Fibroblast of lung (primary cell): ENCODE results near the gene SCN4A. TPM values are rescaled to one million over a fixed set of nuclear protein-coding genes. Genes with fewer than 3 reads are reported as not detected.

Experiments
- DNase-seq, 2 donors: peaks; one replicate each; pipeline versions ENCODE4 v3.0.0 to v3.0.0-alpha.2; 2010; ENCODE audit warnings: low read depth in 2 of 2
- H2AFZ ChIP-seq: 2 replicates; pipeline ENCODE4 v1.5.1; 2012; ENCODE audit warnings: low read length, control low read depth, inconsistent platforms
- H3K27ac ChIP-seq: 2 replicates; pipeline ENCODE4 v1.5.1; 2011; ENCODE audit warnings: low read length, control low read depth; ENCODE audit not compliant: insufficient read depth
- H3K27me3 ChIP-seq: 2 replicates; pipeline ENCODE4 v1.5.1; 2011; ENCODE audit warnings: mild to moderate bottlenecking, low read length; ENCODE audit not compliant: control insufficient read depth, insufficient read depth
- H3K36me3 ChIP-seq: 2 replicates; pipeline ENCODE4 v1.5.1; 2011; ENCODE audit warnings: low read length; ENCODE audit not compliant: control insufficient read depth, insufficient read depth
- H3K4me1 ChIP-seq: 2 replicates; pipeline ENCODE4 v1.5.1; 2011; ENCODE audit warnings: low read length; ENCODE audit not compliant: control insufficient read depth, insufficient read depth; ENCODE audit errors: extremely low read depth
- H3K4me2 ChIP-seq: 2 replicates; pipeline ENCODE4 v1.5.1; 2011; ENCODE audit warnings: low read length, control low read depth; ENCODE audit not compliant: insufficient read depth; ENCODE audit errors: extremely low read depth
- H3K4me3 ChIP-seq, 4 experiments: fragments of 200-600 bp in 1 of 4; sonication (generic) in 1 of 4; replicated peaks in 1 of 4; 2 replicates each; pipeline ENCODE4 v1.5.1; 2011 to 2016; ENCODE audit warnings: low read length in 4 of 4, low read depth in 3 of 4, mild to moderate bottlenecking in 3 of 4, control low read depth in 2 of 4, inconsistent platforms in 1 of 4, mixed read lengths in 1 of 4; ENCODE audit not compliant: insufficient read depth in 1 of 4; ENCODE audit errors: control extremely low read depth in 1 of 4
- H3K79me2 ChIP-seq: 2 replicates; pipeline ENCODE4 v1.5.1; 2012; ENCODE audit warnings: mild to moderate bottlenecking, low read length, inconsistent platforms; ENCODE audit not compliant: control insufficient read depth, insufficient read depth
- H3K9ac ChIP-seq: 2 replicates; pipeline ENCODE4 v1.5.1; 2011; ENCODE audit warnings: mild to moderate bottlenecking, low read length, control low read depth; ENCODE audit not compliant: insufficient read depth
- H3K9me3 ChIP-seq: 2 replicates; pipeline ENCODE4 v1.5.1; 2012; ENCODE audit warnings: low read depth, low read length; ENCODE audit not compliant: control insufficient read depth, insufficient read depth
- H4K20me1 ChIP-seq: 2 replicates; pipeline ENCODE4 v1.5.1; 2011; ENCODE audit warnings: low read length; ENCODE audit not compliant: control insufficient read depth, insufficient read depth; ENCODE audit errors: extremely low read depth
- EZH2 ChIP-seq: IDR thresholded peaks from 2 replicates; pipeline ENCODE4 v1.5.1; 2012; ENCODE audit warnings: low read length, control low read depth, mild to moderate bottlenecking; ENCODE audit errors: missing control alignments
- polyA plus RNA-seq, 2 donors: library from polyadenylated mRNA; depleted of rRNA in 1 of 2; stranded (reverse) in 1 of 2; unstranded in 1 of 2; fragments of >200 nt; gene quantifications; 2 replicates each; pipeline ENCODE4 v1.2.1, GENCODE V29; 2011 to 2012; ENCODE audit warnings: missing spikeins in 1 of 2
- total RNA-seq: library from RNA; depleted of rRNA; stranded (reverse); fragments of >200 nt; gene quantifications from 2 replicates; pipeline ENCODE4 v1.2.1, GENCODE V29; 2014
- TF ChIP-seq, protein P1 (sequence below), 2 donors: IDR thresholded peaks in 1 of 2; conservative IDR thresholded peaks in 1 of 2; 1 replicate in 1 of 2; 2 replicates in 1 of 2; pipeline ENCODE4 v1.5.1; 2011 to 2012; ENCODE audit warnings: low read length in 2 of 2, control low read depth in 1 of 2, inconsistent platforms in 1 of 2, low read depth in 1 of 2, mild to moderate bottlenecking in 1 of 2

SCN4A gene
- total and polyA plus RNA-seq, 2 donors (not counting 1 experiment from before 2014, with no cell fraction given): 0.83 TPM; not detected in 1

DNA sequence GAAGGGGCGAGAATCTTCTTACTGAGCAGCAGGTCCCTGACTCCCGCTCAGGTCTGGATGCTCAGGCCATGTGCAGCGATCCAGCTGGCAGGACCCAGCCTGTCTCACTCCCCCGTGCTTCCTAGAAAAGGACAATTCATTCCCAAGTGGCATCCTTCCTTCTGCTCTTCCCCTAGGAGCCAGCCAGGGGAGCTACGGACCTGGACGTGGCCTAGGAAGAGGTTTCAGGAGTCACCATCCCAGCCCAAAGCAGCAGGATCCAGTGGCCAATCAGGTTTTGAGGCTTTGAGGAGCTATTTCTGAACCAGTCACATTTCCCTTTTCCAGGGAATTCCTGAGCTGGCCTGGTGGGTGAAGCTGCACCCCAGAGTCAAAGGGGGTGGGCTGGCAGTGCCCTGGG, 32.8 kb downstream of the SCN4A start:
- Histone ChIP-seq H3K36me3 (no peaks in the 10 kb centered on the region), H3K9ac (no peak overlapping the region), H3K4me1 (no peaks in the 10 kb centered on the region), H3K27ac (no peak overlapping the region), H3K27me3 (peaks cover 6% of the 10 kb centered on the region), H3K4me3 (no peak overlapping the region), H3K9me3 (no peaks in the 10 kb centered on the region), H2AFZ (no peak overlapping the region), H3K4me2 (no peak overlapping the region), H4K20me1 (no peaks in the 10 kb centered on the region), H3K79me2 (no peaks in the 10 kb centered on the region)
- no peak for DNase-seq
- TF ChIP-seq, protein P1, sequence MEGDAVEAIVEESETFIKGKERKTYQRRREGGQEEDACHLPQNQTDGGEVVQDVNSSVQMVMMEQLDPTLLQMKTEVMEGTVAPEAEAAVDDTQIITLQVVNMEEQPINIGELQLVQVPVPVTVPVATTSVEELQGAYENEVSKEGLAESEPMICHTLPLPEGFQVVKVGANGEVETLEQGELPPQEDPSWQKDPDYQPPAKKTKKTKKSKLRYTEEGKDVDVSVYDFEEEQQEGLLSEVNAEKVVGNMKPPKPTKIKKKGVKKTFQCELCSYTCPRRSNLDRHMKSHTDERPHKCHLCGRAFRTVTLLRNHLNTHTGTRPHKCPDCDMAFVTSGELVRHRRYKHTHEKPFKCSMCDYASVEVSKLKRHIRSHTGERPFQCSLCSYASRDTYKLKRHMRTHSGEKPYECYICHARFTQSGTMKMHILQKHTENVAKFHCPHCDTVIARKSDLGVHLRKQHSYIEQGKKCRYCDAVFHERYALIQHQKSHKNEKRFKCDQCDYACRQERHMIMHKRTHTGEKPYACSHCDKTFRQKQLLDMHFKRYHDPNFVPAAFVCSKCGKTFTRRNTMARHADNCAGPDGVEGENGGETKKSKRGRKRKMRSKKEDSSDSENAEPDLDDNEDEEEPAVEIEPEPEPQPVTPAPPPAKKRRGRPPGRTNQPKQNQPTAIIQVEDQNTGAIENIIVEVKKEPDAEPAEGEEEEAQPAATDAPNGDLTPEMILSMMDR (conservative IDR thresholded peaks at IDR 0.05 in 1 of 2, IDR thresholded peaks at IDR 0.05 in 1 of 2; ENCODE audit: low read depth in 1 of 2, low read length in 2 of 2): no peak
- no peak for TF ChIP-seq EZH2

DNA sequence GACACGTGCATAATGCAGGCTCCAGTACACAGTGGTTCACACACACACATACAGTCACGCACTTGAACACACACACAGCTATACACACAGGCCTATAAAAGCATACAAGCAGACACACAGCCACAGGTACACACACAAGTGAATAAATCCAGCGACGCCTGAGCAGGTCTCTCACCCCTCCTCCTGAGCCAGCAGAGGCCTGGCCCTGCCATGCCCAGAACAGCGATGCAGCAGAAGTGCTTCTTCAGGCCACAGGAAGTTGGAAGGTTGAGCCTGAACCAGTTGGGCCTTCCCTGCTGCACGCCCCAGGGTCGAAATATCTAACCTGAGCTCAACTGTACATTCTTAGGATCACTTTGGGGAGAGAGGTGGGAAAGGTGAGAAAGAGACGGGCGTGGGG, 33.3 kb downstream of the SCN4A start:
- Histone ChIP-seq H3K79me2 (no peaks in the 10 kb centered on the region), H3K36me3 (no peaks in the 10 kb centered on the region), H4K20me1 (no peaks in the 10 kb centered on the region), H3K4me2 (no peak overlapping the region), H3K9ac (no peak overlapping the region), H3K27ac (no peak overlapping the region), H3K4me3 (no peak overlapping the region), H3K4me1 (no peaks in the 10 kb centered on the region), H2AFZ (no peak overlapping the region), H3K9me3 (no peaks in the 10 kb centered on the region), H3K27me3 (peaks cover 6% of the 10 kb centered on the region)
- no peak for TF ChIP-seq EZH2
- TF ChIP-seq, protein P1 (conservative IDR thresholded peaks at IDR 0.05 in 1 of 2, IDR thresholded peaks at IDR 0.05 in 1 of 2; ENCODE audit: low read depth in 1 of 2, low read length in 2 of 2): no peak
- no peak for DNase-seq

DNA sequence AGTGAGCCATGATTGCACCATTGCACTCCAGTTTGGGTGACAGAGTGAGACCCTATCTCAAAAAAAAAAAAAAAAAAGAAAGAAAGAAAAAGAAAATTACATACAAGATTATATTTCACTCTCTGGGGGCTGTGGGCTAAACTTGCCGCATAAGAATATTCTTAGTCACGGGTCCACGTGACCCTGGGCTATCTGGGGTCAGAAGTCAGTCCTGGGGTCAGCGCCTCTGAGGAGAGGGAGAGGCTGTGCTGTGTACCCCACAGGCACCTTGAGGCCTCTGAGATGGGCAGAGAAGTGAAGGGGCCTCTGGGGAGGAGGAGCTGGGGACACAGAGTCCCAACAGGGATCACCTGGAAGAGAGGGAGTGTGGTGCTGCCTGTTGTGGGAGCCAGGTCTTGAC, 34.8 kb downstream of the SCN4A start:
- Histone ChIP-seq H4K20me1 (no peaks in the 10 kb centered on the region), H2AFZ (no peak overlapping the region), H3K9ac (no peak overlapping the region), H3K79me2 (no peaks in the 10 kb centered on the region), H3K4me3 (no peak overlapping the region), H3K36me3 (no peaks in the 10 kb centered on the region), H3K27ac (no peak overlapping the region), H3K9me3 (no peaks in the 10 kb centered on the region), H3K4me2 (no peak overlapping the region), H3K27me3 (peaks cover 6% of the 10 kb centered on the region), H3K4me1 (no peaks in the 10 kb centered on the region)
- no peak for DNase-seq
- TF ChIP-seq, protein P1 (conservative IDR thresholded peaks at IDR 0.05 in 1 of 2, IDR thresholded peaks at IDR 0.05 in 1 of 2; ENCODE audit: low read depth in 1 of 2, low read length in 2 of 2): no peak
- TF ChIP-seq EZH2: no peak
